IMR-90 (cell line): ENCODE data around the gene DYNC1LI2. TPM values are rescaled to one million over a fixed set of nuclear protein-coding genes. Genes with fewer than 3 reads are reported as not detected.

ENCODE experiments used
- ATAC-seq: fragments of 200-7000 bp; cut with Tn5 transposase; 2 replicates; pipeline ENCODE4 v1.9.1; 2020; ENCODE audit warnings: low read depth, mild to moderate bottlenecking, moderate library complexity
- BruUV-seq: library from RNA; stranded (reverse); fragments of 400-500 nt; replicated peaks from 2 replicates; lab custom pipeline; 2021; lab: Mats Ljungman, UMichigan
- CTCF ChIA-PET: fragments of 300-600 bp; formaldehyde crosslinking; extraction: SDS; loops from one replicate; lab custom pipeline; 2021; ENCODE audit warnings: antibody characterized with exemption; lab: Yijun Ruan, JAX
- POLR2A ChIA-PET: fragments of 300-600 bp; sonication (Branson Sonifier 250); formaldehyde crosslinking; loops from one replicate; lab custom pipeline; 2022; ENCODE audit warnings: antibody characterized with exemption; ENCODE audit not compliant: unreplicated experiment; lab: Charles Lee
- DNase-seq: peaks from one replicate; pipeline ENCODE4 v3.0.0; 2013
- H2AFZ ChIP-seq: replicated peaks from 2 replicates; pipeline ENCODE3; 2013; ENCODE audit warnings: low read length, mild to moderate bottlenecking; ENCODE audit not compliant: poor library complexity
- H2AK5ac ChIP-seq: 2 replicates; pipeline ENCODE4 v1.6.1; 2013; ENCODE audit warnings: low read depth, low read length, inconsistent platforms
- H2AK9ac ChIP-seq: replicated peaks from 2 replicates; pipeline ENCODE3; 2013; ENCODE audit warnings: mild to moderate bottlenecking, low read depth, low read length, moderate library complexity; ENCODE audit not compliant: poor library complexity
- H2BK120ac ChIP-seq: 2 replicates; pipeline ENCODE4 v1.6.1; 2013; ENCODE audit warnings: low read depth, low read length, inconsistent platforms
- H2BK15ac ChIP-seq: 3 replicates; pipeline ENCODE4 v1.6.1; 2013; ENCODE audit warnings: low read depth, low read length, inconsistent platforms
- H2BK20ac ChIP-seq: 2 replicates; pipeline ENCODE4 v1.6.1; 2013; ENCODE audit warnings: low read depth, mild to moderate bottlenecking, inconsistent platforms, low read length, moderate library complexity
- H2BK5ac ChIP-seq: 2 replicates; pipeline ENCODE4 v1.6.1; 2013; ENCODE audit warnings: mild to moderate bottlenecking, low read depth, low read length, inconsistent platforms; ENCODE audit not compliant: poor library complexity, severe bottlenecking
- H3K14ac ChIP-seq: replicated peaks from 2 replicates; pipeline ENCODE4 v1.6.1; 2013; ENCODE audit warnings: low read depth, low read length, inconsistent platforms
- H3K18ac ChIP-seq: 2 replicates; pipeline ENCODE4 v1.6.1; 2013; ENCODE audit warnings: low read depth, low read length, control low read depth
- H3K23ac ChIP-seq: 2 replicates; pipeline ENCODE4 v1.6.1; 2013; ENCODE audit warnings: low read depth, low read length, inconsistent platforms
- H3K27ac ChIP-seq: 2 replicates; pipeline ENCODE4 v1.5.1; 2013; ENCODE audit warnings: mild to moderate bottlenecking, control low read depth, low read length; ENCODE audit not compliant: insufficient read depth
- H3K27me3 ChIP-seq: 2 replicates; pipeline ENCODE4 v1.6.1; 2013; ENCODE audit warnings: low read length; ENCODE audit not compliant: control insufficient read depth, insufficient read depth
- H3K36me3 ChIP-seq: 2 replicates; pipeline ENCODE4 v1.6.1; 2013; ENCODE audit warnings: low read length, mixed read lengths; ENCODE audit not compliant: control insufficient read depth, insufficient read depth
- H3K4ac ChIP-seq: 2 replicates; pipeline ENCODE4 v1.6.1; 2013; ENCODE audit warnings: low read depth, low read length, inconsistent platforms
- H3K4me1 ChIP-seq: 2 replicates; pipeline ENCODE4 v1.6.1; 2013; ENCODE audit warnings: low read length, mixed read lengths; ENCODE audit not compliant: control insufficient read depth, insufficient read depth
- H3K4me2 ChIP-seq: 2 replicates; pipeline ENCODE4 v1.6.1; 2013; ENCODE audit warnings: low read depth, mild to moderate bottlenecking, control low read depth, low read length, moderate library complexity
- H3K4me3 ChIP-seq: 2 replicates; pipeline ENCODE4 v1.5.1; 2013; ENCODE audit warnings: low read depth, mild to moderate bottlenecking, control low read depth, low read length, moderate library complexity; ENCODE audit not compliant: insufficient read depth
- H3K56ac ChIP-seq: 2 replicates; pipeline ENCODE4 v1.6.1; 2013; ENCODE audit warnings: low read length, inconsistent platforms; ENCODE audit not compliant: insufficient read depth; ENCODE audit errors: extremely low read depth
- H3K79me1 ChIP-seq, 2 experiments: 2 replicates each; pipeline ENCODE4 v1.6.1; 2013; ENCODE audit warnings: low read length in 2 of 2, inconsistent platforms in 1 of 2, low read depth in 1 of 2
- H3K9ac ChIP-seq: 2 replicates; pipeline ENCODE4 v1.6.1; 2013; ENCODE audit warnings: low read depth, low read length, control low read depth
- H3K9me1 ChIP-seq: 2 replicates; pipeline ENCODE4 v1.6.1; 2013; ENCODE audit warnings: low read length, inconsistent platforms; ENCODE audit not compliant: insufficient read depth
- H3K9me3 ChIP-seq: 2 replicates; pipeline ENCODE4 v1.6.1; 2013; ENCODE audit warnings: low read length; ENCODE audit not compliant: control insufficient read depth, insufficient read depth
- H4K20me1 ChIP-seq: 2 replicates; pipeline ENCODE4 v1.6.1; 2013; ENCODE audit warnings: low read length, inconsistent platforms; ENCODE audit not compliant: insufficient read depth
- H4K5ac ChIP-seq: 2 replicates; pipeline ENCODE4 v1.6.1; 2013; ENCODE audit warnings: mild to moderate bottlenecking, low read depth, low read length, control low read depth
- H4K8ac ChIP-seq, 2 experiments: 2 replicates each; pipeline ENCODE4 v1.6.1; 2013; ENCODE audit warnings: low read depth in 2 of 2, low read length in 2 of 2, control low read depth in 1 of 2, inconsistent platforms in 1 of 2
- H4K91ac ChIP-seq: 2 replicates; pipeline ENCODE4 v1.6.1; 2013; ENCODE audit warnings: low read depth, low read length, inconsistent platforms; ENCODE audit not compliant: insufficient read depth
- BHLHE40 ChIP-seq: fragments of 150-350 bp; IDR thresholded peaks from 2 replicates; pipeline ENCODE4 v1.6.1; 2016; ENCODE audit warnings: mild to moderate bottlenecking, low read depth, low read length
- ELK1 ChIP-seq: fragments of 150-350 bp; IDR thresholded peaks from 2 replicates; pipeline ENCODE4 v1.6.1; 2016; ENCODE audit warnings: low read depth, mild to moderate bottlenecking, low read length, moderate library complexity, borderline replicate concordance
- FOS ChIP-seq: fragments of 150-350 bp; IDR thresholded peaks from 2 replicates; pipeline ENCODE4 v1.6.1; 2016; ENCODE audit warnings: low read depth, low read length
- NFE2L2 ChIP-seq: fragments of 150-350 bp; IDR thresholded peaks from 2 replicates; pipeline ENCODE4 v1.6.1; 2016; ENCODE audit warnings: low read depth, mild to moderate bottlenecking, low read length
- POLR2A ChIP-seq: IDR thresholded peaks from 2 replicates; pipeline ENCODE4 v1.6.1; 2012; ENCODE audit warnings: mild to moderate bottlenecking, low read depth, low read length
- SMC3 ChIP-seq: fragments of 150-350 bp; IDR thresholded peaks from 2 replicates; pipeline ENCODE4 v1.6.1; 2016; ENCODE audit warnings: low read depth, mild to moderate bottlenecking, antibody characterized with exemption, low read length, moderate library complexity
- USF2 ChIP-seq: fragments of 150-350 bp; IDR thresholded peaks from 2 replicates; pipeline ENCODE4 v1.6.1; 2017; ENCODE audit warnings: mild to moderate bottlenecking, antibody characterized with exemption, low read length, low read depth
- WGBS, 2 experiments: methylation state at CpG; one replicate each; pipeline versions ENCODE4 v1.1.5 to v1.1.7; 2013; ENCODE audit warnings: missing lambda C conversion rate in 2 of 2; ENCODE audit not compliant: insufficient read length in 1 of 2; ENCODE audit errors: extremely low coverage in 2 of 2; 5-methylcytosine and 5-hydroxymethylcytosine counted together
- dilution Hi-C: fragments of 300-500 bp; cut with HindIII; formaldehyde crosslinking; loops from one replicate; pipeline ENCODE4 v1.14.3; 2018; ENCODE audit warnings: low sequenced_read_pairs; ENCODE audit not compliant: unreplicated experiment
- in situ Hi-C: fragments of 300-500 bp; cut with MboI; formaldehyde crosslinking; loops from 3 replicates; pipeline ENCODE4 v1.14.3; 2019; ENCODE audit warnings: low sequenced_read_pairs, inconsistent platforms, mixed read lengths
- intact Hi-C: fragments of 100-400 bp; cut with micrococcal nuclease; formaldehyde crosslinking; loops from 2 replicates; pipeline ENCODE4 v1.10.0; 2022
- polyA plus RNA-seq, 3 experiments: library from polyadenylated mRNA; depleted of rRNA; stranded (reverse); fragments of >200 nt; gene quantifications; 2 replicates each; pipeline ENCODE4 v1.2.3, GENCODE V29; 2012; ENCODE audit warnings: low replicate concordance in 1 of 3
- total RNA-seq: library from RNA; depleted of rRNA; stranded (reverse); fragments of >200 nt; gene quantifications from 2 replicates; pipeline ENCODE4 v1.2.3, GENCODE V29; 2012

The DYNC1LI2 gene
- total and polyA plus RNA-seq, 2 of the 4 experiments (the other 2 are of a cell fraction): 65.3 to 88.4 TPM

DNA sequence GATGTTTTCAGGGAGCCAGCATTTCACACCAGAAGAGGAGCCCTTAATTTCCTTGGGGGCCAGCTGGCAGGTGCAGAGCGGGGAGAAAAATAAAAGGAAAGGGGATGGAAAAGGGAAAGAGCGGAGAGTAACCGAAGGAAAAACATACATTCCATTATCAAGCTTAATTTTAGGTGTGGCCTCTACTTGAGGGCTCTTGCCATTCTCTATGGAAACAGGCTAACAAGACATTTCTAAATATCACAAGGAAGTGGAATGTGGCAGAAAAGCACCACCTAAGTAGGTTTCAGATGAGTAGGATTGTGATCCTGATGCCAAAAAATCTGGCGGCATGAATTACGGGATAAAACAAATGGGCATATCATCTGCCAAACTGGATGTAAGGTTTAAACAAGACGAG lies 970 bp upstream of the DYNC1LI2 start:
- Histone ChIP-seq H3K23ac (no peak overlapping the region), H2BK20ac (no peak overlapping the region), H3K9me1 (peaks cover 2% of the 10 kb centered on the region; the same call in 1 of the 2 replicates), H4K5ac (0 out of 2 replicates have a peak overlapping the region, but pooled peaks have one; percentile 85), H3K36me3 (peaks cover 16% of the 10 kb centered on the region), H3K27ac (no peak overlapping the region), H2AFZ (peak overlapping the region; percentile 89), H3K4ac (no peak overlapping the region), H3K4me3 (no peak overlapping the region), H2BK15ac (no peak overlapping the region), H3K14ac (no peak overlapping the region), H3K4me1 (peaks cover 4% of the 10 kb centered on the region), H4K20me1 (peaks cover 34% of the 10 kb centered on the region), H4K8ac (peak overlapping the region; percentile 75 to 98; a peak in 3 of 4 replicates), H3K27me3 (peaks cover 9% of the 10 kb centered on the region), H2AK9ac (no peak overlapping the region), H2BK5ac (no peak overlapping the region), H3K79me1 (peaks cover 16 to 29% of the 10 kb centered on the region in 2 experiments), H3K18ac (no peak overlapping the region), H3K9me3 (no peaks in the 10 kb centered on the region), H3K9ac (no peak overlapping the region), H2AK5ac (no peak overlapping the region), H2BK120ac (no peak overlapping the region), H3K4me2 (no peak overlapping the region), H4K91ac (no peak overlapping the region), H3K56ac (0 out of 2 replicates have a peak overlapping the region, but pooled peaks have one; percentile 20)
- DNase-seq (no peak), ATAC-seq (no peak)
- WGBS, 2 experiments: 81% methylated on average over 3 of the region's 6 CpGs; no CpG with 5 or more reads in 1 of the 2 experiments
- in situ Hi-C loops (no loop called here), intact Hi-C loops (loop anchor here (5.0 kb wide), 1 partner anchor 115 kb away; no protein-coding TSS in a partner anchor), dilution Hi-C loops (no loop called here)
- TF ChIP-seq USF2 (no peak), BHLHE40 (no peak), SMC3 (no peak), ELK1 (no peak), FOS (no peak), POLR2A (no peak), NFE2L2 (no peak)
- POLR2A ChIA-PET: no interaction called here
- CTCF ChIA-PET: interaction anchor here (0.7 to 2.2 kb wide), 8 partner anchors 10 to 158 kb away, joined by 3 to 10 read pairs (median 4); partner anchors contain the start of gene NAE1
- no TSS peak for BruUV-seq
